Endometrium (tissue), 2 donors: ENCODE data around the gene PSMG3.
"Not testable (repeated sequence)": the region's sequence is repeated elsewhere in the genome, so short reads cannot be mapped to it uniquely, and the experiment has no call there.

Source experiments
- FAIRE-seq: peaks from 2 replicates; lab custom pipeline; 2012; peaks lifted over from hg19 to GRCh38; lab: Jason Lieb, UNC
- donor health status: control.
- donor health status: control.

Gene PSMG3

DNA sequence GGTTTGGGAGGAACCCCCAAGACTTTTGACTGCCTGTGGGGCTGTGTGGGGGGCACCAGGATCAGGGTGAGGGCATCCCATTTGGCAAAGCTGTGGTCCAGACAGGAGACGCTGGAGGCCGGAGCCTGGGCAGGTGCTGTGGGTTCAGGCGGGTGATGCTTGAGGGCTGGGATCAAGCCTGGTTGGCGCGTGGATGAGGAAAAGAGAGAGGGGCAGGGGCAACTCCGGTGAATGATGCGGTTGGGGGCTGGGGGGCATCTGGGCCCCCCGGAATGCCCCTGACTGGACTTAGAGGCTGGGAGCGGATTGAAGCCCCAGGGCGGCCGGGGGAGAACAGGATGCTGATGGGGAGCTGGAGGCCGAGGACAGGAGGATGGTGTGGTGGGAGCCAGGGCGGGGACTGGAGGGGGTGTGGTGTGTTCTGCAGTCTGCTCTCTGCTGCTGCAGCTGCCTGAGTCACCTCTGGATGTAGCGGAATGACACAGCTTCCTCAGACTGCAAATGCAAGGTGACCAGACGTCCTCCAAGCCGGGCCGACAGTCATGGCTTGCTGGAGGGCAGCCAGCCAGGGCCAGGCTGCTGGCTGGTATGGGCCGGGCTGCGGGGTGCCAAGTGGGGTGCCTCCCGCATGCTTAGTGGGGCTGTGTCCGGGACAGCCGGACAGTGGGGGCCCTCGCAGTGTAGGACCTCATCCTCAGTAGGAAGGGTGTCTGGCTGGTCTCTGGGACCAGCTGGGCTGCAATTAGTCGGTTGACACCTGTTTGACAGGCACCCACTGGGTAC is 36.1 kb downstream of the PSMG3 start:
- no peak for FAIRE-seq

DNA sequence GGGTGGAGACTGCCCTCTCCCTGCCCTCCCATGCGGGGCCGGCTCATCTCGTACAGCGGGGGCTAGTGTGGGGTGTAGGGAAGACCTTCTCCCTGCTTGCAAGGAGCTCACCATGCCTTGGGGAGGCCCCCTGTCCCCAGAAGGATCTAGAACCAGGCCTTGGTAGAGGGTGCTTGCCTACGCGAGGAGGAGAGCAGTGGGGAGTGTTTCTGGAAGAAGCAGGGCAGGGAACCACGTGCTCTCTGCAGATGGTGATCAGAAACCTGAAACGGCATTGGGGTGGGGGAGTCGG is 36.6 kb downstream of the PSMG3 start:
- FAIRE-seq: no peak

DNA sequence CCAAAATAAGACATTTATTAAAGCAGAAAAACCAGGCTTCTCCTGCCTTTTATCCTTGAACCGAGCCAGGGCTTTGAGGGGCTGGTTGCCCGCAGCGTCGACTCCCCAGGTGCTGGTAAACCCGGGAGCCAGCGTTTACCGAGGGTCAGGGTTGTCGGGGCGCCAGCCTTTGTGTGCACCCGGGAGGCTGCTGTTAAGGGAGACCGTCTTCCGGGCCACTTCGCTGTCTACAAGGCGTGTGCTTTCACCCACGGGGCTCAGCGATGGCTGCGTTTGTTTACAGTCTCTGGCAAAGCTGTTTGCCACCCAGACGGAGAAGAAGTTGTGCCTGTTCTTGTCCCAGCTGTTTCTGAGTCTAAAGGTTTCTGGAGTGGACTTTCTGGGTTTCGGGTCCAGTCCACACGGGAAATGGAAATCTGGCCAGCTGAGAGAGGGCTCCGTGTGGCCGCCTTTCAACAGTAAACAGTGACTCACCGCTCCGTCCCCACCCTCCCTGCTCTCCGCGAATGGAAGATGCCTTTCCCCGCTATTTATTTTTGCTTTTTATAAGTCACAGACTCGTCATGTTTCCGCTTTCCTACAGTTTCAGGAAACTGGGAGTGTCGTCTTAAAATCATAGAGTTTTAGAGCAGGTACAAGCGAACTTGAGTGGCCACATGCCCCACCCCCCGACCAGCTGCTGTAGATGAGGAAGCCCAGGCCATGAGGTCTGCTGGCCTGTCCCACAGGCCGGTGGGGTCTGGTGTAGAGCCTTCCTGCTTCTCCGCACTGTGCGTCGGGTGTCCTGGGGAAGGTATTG is 37.2 kb downstream of the PSMG3 start:
- FAIRE-seq: peak; percentile 78

DNA sequence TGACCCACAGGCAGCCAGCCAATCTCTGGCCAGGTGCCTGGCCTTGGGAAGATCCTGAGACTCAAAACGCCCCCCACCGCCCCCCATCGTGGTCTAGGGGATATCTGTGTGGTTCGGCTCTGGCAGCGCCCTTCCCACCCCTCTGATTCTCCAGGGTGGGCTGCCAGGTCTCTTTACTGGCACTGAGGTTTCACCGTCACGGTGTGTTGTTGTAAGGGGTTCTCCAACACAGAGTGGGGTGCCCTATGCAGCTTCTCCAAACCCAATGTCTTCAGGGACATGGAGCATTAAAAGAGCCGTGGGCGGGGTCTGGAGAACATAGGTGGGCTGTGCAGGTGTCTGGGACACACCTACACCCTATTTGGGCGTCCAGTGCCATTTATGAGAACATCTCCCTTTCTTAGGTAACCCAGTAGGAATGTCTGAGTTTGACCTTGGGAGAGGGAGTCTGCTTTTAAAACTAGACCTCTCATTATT is 37.8 kb downstream of the PSMG3 start:
- FAIRE-seq: no peak

DNA sequence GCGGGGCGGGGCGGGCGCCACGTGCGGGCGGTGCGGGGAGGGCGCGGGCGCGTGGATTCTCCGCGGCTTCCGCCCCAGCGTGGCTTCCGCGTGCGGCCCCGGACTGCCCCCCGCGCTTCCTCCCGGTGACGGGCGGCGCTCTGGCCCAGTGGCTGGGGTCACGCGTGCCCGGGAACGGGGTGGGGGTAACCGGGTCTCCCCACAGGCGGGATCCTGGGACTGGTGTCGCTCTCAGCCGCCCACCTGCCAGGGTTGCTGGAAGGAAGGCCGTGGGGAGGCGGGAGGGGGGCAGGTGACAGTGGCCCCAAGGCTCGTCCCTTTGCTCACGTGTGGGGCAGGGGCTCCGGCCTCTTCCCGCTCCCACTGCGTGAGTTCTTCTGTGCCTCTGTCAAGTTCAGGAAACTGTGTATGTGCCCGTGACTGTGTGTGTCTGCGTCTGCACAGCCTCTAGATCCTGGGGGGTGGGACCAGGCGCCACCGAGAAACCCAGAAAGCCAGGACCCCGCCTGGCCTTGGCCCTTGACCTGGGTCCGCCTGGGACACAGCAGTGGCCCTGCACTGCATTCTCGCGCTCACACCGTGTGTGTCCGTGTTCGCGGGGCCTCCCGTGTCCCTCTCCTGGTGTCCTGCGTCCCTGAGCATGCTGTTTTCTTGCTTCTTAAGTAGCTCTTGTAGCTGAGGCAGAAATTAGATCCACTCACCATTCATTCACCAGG is 38.4 kb downstream of the PSMG3 start:
- no peak for FAIRE-seq

DNA sequence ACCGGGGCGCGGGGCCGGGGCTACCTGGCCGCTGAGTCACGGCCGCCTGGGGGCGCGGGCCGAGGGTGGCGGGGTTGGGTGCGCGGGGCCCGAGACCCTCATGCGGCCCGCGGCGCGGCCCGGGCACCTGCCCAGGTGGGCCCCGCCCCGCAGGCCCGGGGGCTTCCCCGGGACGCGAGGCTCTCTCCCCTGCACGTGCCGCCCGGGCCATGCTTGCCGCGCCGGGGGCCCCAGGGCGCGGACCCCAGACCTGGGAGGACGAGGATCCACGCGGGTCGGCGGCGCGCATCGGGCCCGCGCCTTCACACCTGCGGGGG is 38.9 kb downstream of the PSMG3 start:
- no peak for FAIRE-seq

DNA sequence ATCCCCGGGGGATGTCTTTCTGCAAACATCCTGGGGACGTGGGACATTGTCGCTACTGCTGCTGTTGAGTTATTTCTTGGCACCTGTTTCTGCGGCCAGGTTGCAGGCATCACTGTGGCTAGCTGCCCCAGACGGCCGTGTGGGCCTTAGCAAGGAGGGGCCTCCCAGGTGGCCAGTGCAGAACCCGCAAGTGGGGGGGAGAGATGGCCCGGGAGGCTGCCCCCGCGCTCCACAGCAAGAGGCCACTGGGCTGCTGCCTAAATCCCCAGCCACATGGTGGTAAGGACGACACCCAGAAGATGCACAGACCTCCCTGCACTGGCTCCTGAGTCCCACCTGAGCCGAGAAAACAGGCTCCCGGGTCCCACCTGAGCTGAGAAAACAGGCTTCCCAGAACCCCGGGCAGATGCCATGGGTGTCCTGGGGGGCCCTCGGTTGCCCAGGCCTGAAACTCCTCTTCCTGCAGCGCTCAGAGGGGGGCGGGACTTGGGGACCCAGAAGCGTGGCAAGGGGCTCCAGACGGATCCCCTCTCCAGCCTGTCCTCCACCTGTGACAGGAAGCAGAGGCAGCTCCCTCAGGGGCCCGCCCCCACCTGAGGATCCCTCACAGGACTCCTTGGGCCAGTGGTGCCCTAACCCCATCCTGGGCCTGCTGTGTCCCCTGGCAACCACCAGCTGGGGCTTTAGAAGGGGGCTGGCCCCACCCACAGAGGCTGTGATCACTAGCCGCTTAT is 40.3 kb downstream of the PSMG3 start:
- no peak for FAIRE-seq

DNA sequence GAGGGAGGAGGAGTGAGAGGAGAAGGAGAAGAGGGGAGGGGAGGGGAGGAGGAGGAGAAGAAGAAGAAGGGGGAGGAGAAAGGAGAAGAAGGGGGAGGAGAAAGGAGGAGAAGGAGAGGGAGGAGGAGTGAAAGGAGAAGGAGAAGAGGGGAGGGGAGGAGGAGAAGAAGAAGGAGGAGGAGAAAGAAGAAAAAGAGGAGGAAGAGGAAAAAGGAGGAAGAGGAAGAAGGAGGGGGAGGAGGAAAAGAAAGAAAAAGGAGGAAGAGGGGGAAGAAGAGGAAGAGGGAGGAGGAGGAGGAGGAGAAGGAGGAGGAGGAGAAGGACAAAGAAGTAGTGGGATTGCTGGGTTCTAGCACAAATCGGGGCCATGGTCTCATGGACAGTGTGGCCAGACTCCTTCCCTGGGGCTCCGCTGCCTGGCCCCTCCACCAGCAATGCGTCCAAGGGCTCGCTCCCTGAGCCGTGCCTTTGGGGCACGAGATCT is 43.5 kb downstream of the PSMG3 start:
- no peak for FAIRE-seq

DNA sequence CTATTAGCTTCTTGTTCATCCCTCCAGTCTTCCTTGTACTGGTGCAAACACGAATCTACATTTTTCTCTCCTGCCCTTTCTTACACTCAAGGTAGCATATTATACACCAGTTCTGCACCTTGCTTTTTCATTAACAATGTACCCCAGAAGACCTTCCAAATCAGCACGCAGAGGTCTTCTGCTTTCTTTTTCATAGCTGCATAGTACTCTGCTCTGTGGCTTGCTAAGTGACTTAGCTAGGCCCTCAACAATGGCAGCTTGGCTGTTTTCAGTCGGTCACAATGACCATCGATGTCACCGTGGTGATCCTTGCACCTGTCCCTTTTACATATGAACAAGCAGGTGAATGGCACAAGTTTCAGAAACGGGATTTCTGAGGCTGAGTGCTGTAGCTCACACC is 44.4 kb downstream of the PSMG3 start:
- FAIRE-seq: no peak

DNA sequence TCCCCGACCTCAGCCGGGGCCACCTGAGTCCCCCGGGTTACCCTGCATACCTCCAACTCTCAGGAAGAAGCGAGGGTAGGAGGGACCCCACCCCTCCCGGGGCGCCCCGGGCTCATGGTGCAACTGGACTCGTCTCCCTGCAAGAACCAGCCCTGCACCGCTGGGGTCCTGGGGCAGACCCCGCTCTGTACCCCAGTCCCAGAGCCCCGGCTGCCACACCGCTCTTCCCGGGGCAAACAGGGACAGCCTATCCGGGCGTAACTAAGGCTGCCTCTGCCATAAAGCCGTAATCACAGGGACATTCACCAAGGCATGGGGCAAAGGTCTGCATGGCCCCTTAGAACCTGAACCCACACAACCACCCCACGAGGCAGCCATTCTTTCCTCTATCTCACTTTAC is 46.0 kb downstream of the PSMG3 start:
- no peak for FAIRE-seq

DNA sequence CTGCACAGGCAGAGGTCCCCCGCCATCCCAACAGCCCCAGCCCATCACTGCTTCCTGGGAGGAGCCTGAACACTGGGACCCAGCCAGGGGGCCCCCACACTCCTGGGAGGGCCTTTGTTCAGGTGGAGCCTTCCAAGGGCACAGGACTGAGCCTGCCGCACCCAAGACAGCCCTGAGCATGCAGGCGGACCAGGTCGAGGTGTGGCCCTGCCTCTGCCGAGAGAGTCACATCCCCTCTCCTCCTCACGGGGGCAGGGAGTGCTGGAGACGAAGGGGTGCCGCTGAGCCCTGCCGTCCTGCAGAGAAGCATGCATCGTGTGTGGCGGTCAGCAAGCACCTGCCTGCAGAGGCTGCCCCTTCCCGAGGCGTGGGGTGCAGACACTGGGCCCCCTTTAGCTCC is 46.6 kb downstream of the PSMG3 start:
- FAIRE-seq: no peak

DNA sequence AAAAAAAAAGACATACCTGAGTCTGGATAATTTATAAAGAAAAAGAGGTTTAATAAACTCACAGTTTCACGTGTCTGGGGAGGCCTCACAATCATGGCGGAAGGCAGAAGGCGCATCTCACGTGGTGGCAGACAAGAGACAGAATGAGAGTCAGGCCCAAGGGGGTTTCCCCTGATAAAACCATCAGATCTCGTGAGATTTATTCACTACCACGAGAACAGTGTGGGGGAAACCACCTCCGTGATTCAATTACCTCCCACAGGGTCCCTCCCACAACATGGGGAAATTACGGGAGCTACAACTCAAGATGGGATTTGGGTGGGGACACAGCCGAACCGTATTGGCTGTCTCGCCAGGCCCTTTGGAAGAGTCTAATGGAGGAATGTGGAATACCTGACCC is 48.4 kb downstream of the PSMG3 start:
- no peak for FAIRE-seq

DNA sequence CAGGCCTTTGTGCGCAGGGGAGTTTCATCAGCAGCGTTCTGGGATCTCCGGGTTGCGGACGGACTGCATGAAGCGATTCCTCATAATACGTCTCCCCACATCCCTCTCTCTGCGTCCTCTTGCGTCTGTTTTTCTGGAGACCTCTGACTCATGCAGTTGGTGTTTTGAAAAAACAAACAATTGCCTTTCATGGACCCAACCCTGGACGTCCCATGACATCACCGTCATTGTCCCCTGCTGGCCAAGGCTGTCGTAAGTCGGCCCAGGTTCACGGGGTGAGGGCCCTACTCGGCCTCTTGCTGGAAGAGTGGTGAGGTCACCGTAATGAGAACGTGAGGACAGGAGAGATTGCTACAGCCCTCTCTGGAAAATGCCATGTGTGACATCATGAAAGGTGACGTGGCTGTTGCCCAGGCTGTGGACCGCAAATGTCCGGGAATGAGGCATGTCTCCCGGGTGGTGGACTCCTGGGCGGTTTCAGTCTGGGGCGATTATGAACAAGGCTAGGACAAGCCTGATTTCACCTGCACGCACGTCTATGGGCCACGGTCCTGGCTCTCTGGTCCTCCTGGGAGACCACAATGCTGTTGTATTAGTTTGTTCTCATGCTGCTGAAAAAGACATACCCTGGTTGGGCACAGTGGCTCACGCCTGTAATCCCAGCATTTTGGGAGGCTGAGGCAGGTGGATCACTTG is 49.1 kb downstream of the PSMG3 start:
- FAIRE-seq: no peak

DNA sequence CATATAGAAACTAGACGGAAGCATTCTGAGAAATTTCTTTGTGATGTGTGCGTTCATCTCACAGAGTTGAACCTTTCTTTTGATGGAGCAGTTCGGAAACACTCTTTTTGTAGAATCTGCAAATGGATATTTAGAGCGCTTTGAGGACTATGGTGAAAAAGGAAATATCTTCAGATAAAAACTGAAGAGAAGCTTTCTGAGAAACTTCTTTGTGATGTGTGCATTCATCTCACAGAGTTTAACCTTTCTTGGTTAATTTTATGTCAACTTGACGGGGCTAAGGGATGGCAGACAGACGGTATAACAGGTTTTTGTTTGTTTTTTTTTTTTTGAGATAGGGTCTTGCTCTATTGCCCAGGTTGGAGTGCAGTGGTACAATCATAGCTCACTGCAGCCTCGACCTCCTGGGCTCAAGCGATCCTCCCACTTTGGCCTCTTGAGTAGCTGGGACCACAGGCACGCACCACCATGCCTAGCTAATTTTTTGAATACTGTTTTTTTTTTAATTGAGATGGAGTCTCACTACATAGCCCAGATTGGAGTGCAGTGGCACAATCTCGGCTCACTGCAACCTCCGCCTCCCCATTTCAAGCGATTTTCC is 50.4 kb downstream of the PSMG3 start:
- not testable (repeated sequence) for FAIRE-seq
